ENCODE results near the gene COASY. TPM values are rescaled to one million over a fixed set of nuclear protein-coding genes. Genes with fewer than 3 reads are reported as not detected.
"Not testable (repeated sequence)": the region's sequence is repeated elsewhere in the genome, so short reads cannot be mapped to it uniquely, and the experiment has no call there.

The COASY gene
- total RNA-seq, 6 experiments from 2014 or later: 48.1 to 70.5 (median 60.9) TPM

- WGBS (ENCODE audit: insufficient coverage, low coverage, low lambda C conversion rate, missing lambda C conversion rate): 63% methylated on average over 7 of the region's 16 CpGs
- Histone ChIP-seq H3K4me3 (peak overlapping the region; percentile 89 to 92 (median 89)), H3K27ac (peak overlapping the region; percentile 82 to 84 (median 82)), H3K4me1 (peaks cover 0 to 12% (median 4%) of the 10 kb centered on the region in 4 donors), H3K27me3 (no peaks in the 10 kb centered on the region), H3K36me3 (no peaks in the 10 kb centered on the region), H3K9me3 (no peaks in the 10 kb centered on the region)
- DNase-seq (no peak), ATAC-seq (peak; percentile 17 to 47 (median 22))
- TF ChIP-seq POLR2A (IDR thresholded peaks at IDR 0.05): no peak
- TF ChIP-seq, protein P1, sequence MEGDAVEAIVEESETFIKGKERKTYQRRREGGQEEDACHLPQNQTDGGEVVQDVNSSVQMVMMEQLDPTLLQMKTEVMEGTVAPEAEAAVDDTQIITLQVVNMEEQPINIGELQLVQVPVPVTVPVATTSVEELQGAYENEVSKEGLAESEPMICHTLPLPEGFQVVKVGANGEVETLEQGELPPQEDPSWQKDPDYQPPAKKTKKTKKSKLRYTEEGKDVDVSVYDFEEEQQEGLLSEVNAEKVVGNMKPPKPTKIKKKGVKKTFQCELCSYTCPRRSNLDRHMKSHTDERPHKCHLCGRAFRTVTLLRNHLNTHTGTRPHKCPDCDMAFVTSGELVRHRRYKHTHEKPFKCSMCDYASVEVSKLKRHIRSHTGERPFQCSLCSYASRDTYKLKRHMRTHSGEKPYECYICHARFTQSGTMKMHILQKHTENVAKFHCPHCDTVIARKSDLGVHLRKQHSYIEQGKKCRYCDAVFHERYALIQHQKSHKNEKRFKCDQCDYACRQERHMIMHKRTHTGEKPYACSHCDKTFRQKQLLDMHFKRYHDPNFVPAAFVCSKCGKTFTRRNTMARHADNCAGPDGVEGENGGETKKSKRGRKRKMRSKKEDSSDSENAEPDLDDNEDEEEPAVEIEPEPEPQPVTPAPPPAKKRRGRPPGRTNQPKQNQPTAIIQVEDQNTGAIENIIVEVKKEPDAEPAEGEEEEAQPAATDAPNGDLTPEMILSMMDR (IDR thresholded peaks at IDR 0.05): no peak
- intact Hi-C loops (cut with DNase I): no loop called here
Observed at GRCh38 chr17:42553866-42554249, 8.1 kb upstream of the COASY start.

GRCh38 chr17:42554250-42555121, 7.5 kb upstream of the COASY start:
- Histone ChIP-seq H3K9me3 (no peaks in the 10 kb centered on the region), H3K4me3 (peak overlapping the region; percentile 89 to 92 (median 89)), H3K36me3 (no peaks in the 10 kb centered on the region), H3K4me1 (peaks cover 0 to 12% (median 4%) of the 10 kb centered on the region in 4 donors), H3K27ac (peak overlapping the region; percentile 82 to 84 (median 82)), H3K27me3 (no peaks in the 10 kb centered on the region)
- peak; percentile 91 to 97 (median 93) for ATAC-seq
- DNase-seq: peak; percentile 92 to 94 (median 92)
- TF ChIP-seq, protein P1 (IDR thresholded peaks at IDR 0.05): no peak
- peak; percentile 89 for TF ChIP-seq POLR2A (IDR thresholded peaks at IDR 0.05)
- no CpG with 5 or more reads among the region's 82 CpGs for WGBS (ENCODE audit: insufficient coverage, low coverage, low lambda C conversion rate, missing lambda C conversion rate)
- intact Hi-C loops (cut with DNase I): no loop called here

- H3K27ac ChIP-seq: peak overlapping the region; percentile 82 to 84 (median 82)
- H3K4me3 ChIP-seq: peak overlapping the region; percentile 89 to 92 (median 89)
- intact Hi-C loops (cut with DNase I): no loop called here
- WGBS (ENCODE audit: insufficient coverage, low coverage, low lambda C conversion rate, missing lambda C conversion rate): 0% methylated on average over 1 of the region's 4 CpGs
- TF ChIP-seq, protein P1 (IDR thresholded peaks at IDR 0.05): no peak
- TF ChIP-seq POLR2A (IDR thresholded peaks at IDR 0.05): no peak
- no peaks in the 10 kb centered on the region for H3K9me3 ChIP-seq
- H3K27me3 ChIP-seq: no peaks in the 10 kb centered on the region
- no peak for DNase-seq
- H3K36me3 ChIP-seq: no peaks in the 10 kb centered on the region
- ATAC-seq: peak in 1 of 4 donors; percentile 3
- H3K4me1 ChIP-seq: peaks cover 0 to 12% (median 4%) of the 10 kb centered on the region in 4 donors
Observed at GRCh38 chr17:42555122-42555622, 6.8 kb upstream of the COASY start.

DNA sequence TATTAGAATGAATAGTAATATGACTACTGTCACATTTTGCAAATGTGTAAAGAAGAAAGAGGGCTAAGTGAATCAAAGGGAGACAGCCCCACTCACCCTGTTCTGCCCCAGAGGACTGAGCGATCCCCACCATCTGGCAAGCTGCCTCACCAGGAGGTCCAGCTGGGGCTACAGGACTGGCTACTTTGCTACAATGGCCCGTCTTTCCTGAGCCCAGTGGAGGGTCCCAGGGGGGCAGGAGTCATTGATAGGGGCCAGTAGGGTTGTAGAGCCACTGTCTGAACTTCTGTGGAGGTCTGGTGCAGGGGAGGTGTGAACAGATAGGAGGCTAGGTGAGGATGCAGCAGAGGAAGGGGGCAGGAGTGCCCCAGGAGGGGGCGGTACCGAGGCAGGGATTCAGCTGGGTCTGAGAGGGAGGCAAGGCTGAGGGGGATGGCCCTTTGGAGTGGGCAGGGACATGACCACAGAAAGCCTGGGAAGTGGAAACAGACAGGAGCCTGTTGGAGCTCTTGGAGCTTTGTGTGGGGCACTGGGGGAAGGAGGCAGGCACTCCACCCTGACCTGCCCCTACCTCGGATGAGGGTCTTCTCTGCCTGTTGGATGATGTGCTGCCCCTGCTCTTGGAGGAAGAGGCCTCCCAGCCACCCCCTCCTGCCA, 5.9 kb upstream of the COASY start:
- WGBS (ENCODE audit: insufficient coverage, low coverage, low lambda C conversion rate, missing lambda C conversion rate): 58% methylated on average over 4 of the region's 5 CpGs
- DNase-seq; H3K36me3 ChIP-seq; H3K27ac ChIP-seq; H3K4me3 ChIP-seq; H3K9me3 ChIP-seq; H3K27me3 ChIP-seq; intact Hi-C loops (cut with DNase I): not testable (repeated sequence)
- ATAC-seq: peak in 2 of 4 donors; percentile 2 to 5
- H3K4me1 ChIP-seq: peaks cover 0 to 12% (median 4%) of the 10 kb centered on the region in 4 donors

Measured in right lobe of liver (tissue), 6 donors.